Urothelium cell line (cell line): ENCODE results near the gene MED27.
A peak's percentile ranks its signal among the peaks of the same experiment; 100 is the strongest.
"Not testable (repeated sequence)": the region's sequence is repeated elsewhere in the genome, so short reads cannot be mapped to it uniquely, and the experiment has no call there.

Experiments
- DNase-seq: peaks from one replicate; pipeline ENCODE4 v3.0.0; 2011; ENCODE audit warnings: low spot score, mixed read lengths
- FAIRE-seq: peaks from 2 replicates; lab custom pipeline; 2011; peaks lifted over from hg19 to GRCh38; lab: Jason Lieb, UNC

Gene MED27

GRCh38 chr9:132077881-132078698, 1.6 kb downstream of the MED27 start:
- FAIRE-seq = no peak
- peak; percentile 37 for DNase-seq

- DNase-seq (no peak), FAIRE-seq (no peak)
Measured at GRCh38 chr9:132075853-132076252, 3.8 kb downstream of the MED27 start.

- no peak for FAIRE-seq
- DNase-seq = no peak
Measured at GRCh38 chr9:132074736-132075135, 4.9 kb downstream of the MED27 start.

- FAIRE-seq (no peak), DNase-seq (no peak)
Measured at GRCh38 chr9:132071847-132072507, 7.7 kb downstream of the MED27 start.

GRCh38 chr9:132069046-132069898, 10.4 kb downstream of the MED27 start:
- FAIRE-seq (no peak), DNase-seq (no peak)

- DNase-seq = no peak
- FAIRE-seq = no peak
Measured at GRCh38 chr9:132068605-132069004, 11.1 kb downstream of the MED27 start.

- DNase-seq = no peak
- FAIRE-seq = no peak
Measured at GRCh38 chr9:132066511-132066910, 13.2 kb downstream of the MED27 start.

- FAIRE-seq (no peak), DNase-seq (no peak)
Measured at GRCh38 chr9:132066057-132066456, 13.6 kb downstream of the MED27 start.

- no peak for FAIRE-seq
- DNase-seq = no peak
Measured at GRCh38 chr9:132063281-132063680, 16.4 kb downstream of the MED27 start.

- no peak for FAIRE-seq
- DNase-seq = no peak
Measured at GRCh38 chr9:132062806-132063205, 16.9 kb downstream of the MED27 start.

- FAIRE-seq = no peak
- DNase-seq = no peak
Measured at GRCh38 chr9:132061526-132061925, 18.1 kb downstream of the MED27 start.

- DNase-seq (no peak), FAIRE-seq (no peak)
Measured at GRCh38 chr9:132059361-132059760, 20.3 kb downstream of the MED27 start.

- DNase-seq, FAIRE-seq: not testable (repeated sequence)
Measured at GRCh38 chr9:132058226-132058625, 21.4 kb downstream of the MED27 start.

GRCh38 chr9:132056717-132057560, 22.7 kb downstream of the MED27 start:
- FAIRE-seq (no peak), DNase-seq (no peak)

- no peak for FAIRE-seq
- no peak for DNase-seq
Measured at GRCh38 chr9:132055756-132056155, 23.9 kb downstream of the MED27 start.

GRCh38 chr9:132054024-132054423, 25.6 kb downstream of the MED27 start:
- no peak for FAIRE-seq

GRCh38 chr9:132049900-132050299, 29.8 kb downstream of the MED27 start:
- FAIRE-seq (no peak), DNase-seq (no peak)

More at GRCh38 chr9:132054024-132054423, 25.6 kb downstream of the MED27 start:
- DNase-seq = no peak

GRCh38 chr9:132049323-132049882, 30.3 kb downstream of the MED27 start:
- DNase-seq (no peak), FAIRE-seq (no peak)

GRCh38 chr9:132048201-132048600, 31.5 kb downstream of the MED27 start:
- FAIRE-seq (no peak), DNase-seq (no peak)

GRCh38 chr9:132046456-132046855, 33.2 kb downstream of the MED27 start:
- FAIRE-seq (no peak), DNase-seq (no peak)
